Measurements from ENCODE around the gene ITPRIPL2. TPM values are rescaled to one million over a fixed set of nuclear protein-coding genes. Genes with fewer than 3 reads are reported as not detected.

The ITPRIPL2 gene
- total RNA-seq, 1 donor from 2014 or later, result 3.4 TPM

DNA sequence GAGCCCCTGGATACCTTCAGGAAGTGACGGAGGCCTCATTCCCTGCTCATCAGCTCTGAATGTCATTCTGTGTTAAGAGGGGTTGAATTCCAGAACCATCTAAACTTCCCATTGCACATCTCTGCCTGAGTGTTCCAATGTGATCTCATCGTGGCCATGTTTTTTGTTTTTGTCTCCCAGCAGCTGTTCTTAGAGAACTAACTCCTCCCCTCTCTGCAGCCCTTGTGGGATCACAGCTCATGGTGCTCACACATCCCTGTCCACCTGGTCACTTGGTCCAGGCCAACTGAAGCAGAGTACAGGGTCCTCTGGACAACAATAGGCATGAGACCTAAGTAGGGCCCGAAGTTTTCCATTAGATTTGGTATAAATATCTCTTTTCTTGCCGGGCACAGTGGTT, 48.3 kb downstream of the ITPRIPL2 start:
- Mint-ChIP-seq H3K36me3 (ENCODE audit: unreplicated experiment) (no peaks in the 10 kb centered on the region), H3K27ac (ENCODE audit: unreplicated experiment) (no peak overlapping the region), H3K9me3 (ENCODE audit: unreplicated experiment) (no peaks in the 10 kb centered on the region), H3K4me1 (ENCODE audit: low read depth, unreplicated experiment) (no peaks in the 10 kb centered on the region), H3K27me3 (ENCODE audit: unreplicated experiment) (peaks cover 4% of the 10 kb centered on the region), H3K4me3 (ENCODE audit: unreplicated experiment) (no peak overlapping the region)
- TF ChIP-seq, protein P1, sequence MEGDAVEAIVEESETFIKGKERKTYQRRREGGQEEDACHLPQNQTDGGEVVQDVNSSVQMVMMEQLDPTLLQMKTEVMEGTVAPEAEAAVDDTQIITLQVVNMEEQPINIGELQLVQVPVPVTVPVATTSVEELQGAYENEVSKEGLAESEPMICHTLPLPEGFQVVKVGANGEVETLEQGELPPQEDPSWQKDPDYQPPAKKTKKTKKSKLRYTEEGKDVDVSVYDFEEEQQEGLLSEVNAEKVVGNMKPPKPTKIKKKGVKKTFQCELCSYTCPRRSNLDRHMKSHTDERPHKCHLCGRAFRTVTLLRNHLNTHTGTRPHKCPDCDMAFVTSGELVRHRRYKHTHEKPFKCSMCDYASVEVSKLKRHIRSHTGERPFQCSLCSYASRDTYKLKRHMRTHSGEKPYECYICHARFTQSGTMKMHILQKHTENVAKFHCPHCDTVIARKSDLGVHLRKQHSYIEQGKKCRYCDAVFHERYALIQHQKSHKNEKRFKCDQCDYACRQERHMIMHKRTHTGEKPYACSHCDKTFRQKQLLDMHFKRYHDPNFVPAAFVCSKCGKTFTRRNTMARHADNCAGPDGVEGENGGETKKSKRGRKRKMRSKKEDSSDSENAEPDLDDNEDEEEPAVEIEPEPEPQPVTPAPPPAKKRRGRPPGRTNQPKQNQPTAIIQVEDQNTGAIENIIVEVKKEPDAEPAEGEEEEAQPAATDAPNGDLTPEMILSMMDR (IDR thresholded peaks at IDR 0.05; ENCODE audit: partially characterized antibody, unreplicated experiment), result no peak
- no peak for DNase-seq

DNA sequence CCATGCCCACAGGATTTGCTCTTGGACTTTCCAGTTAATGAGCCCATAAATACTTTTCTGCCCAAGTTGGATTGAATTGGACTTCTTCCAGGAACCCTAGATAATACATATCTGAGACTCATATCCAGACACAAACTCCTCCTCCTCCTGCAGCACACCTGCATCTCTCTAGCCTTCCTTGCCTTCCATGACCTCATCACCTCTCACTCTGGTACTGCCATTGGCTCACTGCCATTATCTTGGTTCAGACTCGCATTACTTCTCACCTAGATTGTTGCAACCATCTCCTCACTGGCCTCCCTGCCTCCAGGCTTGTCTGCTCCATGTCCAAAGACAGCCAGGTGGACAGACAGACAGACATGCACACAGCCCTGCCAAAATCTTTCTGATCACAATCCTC, 49.5 kb downstream of the ITPRIPL2 start:
- H3K9me3 Mint-ChIP-seq (ENCODE audit: unreplicated experiment), result no peaks in the 10 kb centered on the region
- no peaks in the 10 kb centered on the region for H3K4me1 Mint-ChIP-seq (ENCODE audit: low read depth, unreplicated experiment)
- DNase-seq, result no peak
- H3K27me3 Mint-ChIP-seq (ENCODE audit: unreplicated experiment), result peaks cover 2% of the 10 kb centered on the region
- no peak overlapping the region for H3K27ac Mint-ChIP-seq (ENCODE audit: unreplicated experiment)
- no peak overlapping the region for H3K4me3 Mint-ChIP-seq (ENCODE audit: unreplicated experiment)
- H3K36me3 Mint-ChIP-seq (ENCODE audit: unreplicated experiment), result no peaks in the 10 kb centered on the region
- TF ChIP-seq, protein P1 (IDR thresholded peaks at IDR 0.05; ENCODE audit: partially characterized antibody, unreplicated experiment), result no peak

DNA sequence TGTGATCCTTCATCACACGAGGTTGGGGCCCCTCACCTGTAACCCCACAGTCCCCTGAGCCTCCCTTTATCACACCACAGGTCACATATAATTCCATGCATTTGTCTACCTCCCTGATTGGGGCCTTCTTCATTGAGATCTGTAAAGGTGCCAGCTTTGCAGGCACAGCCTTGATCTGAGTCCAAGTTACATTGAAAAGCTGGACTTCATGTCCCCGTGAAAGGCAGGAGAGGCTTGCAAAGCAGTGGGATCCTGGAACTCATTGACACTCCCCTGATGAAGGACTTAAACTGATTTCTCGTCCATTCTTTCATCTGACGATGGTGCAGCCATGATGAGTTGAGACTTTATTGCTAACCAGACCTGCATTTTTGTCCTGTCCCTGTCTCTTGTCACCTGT, 50.5 kb downstream of the ITPRIPL2 start:
- Mint-ChIP-seq H3K4me3 (ENCODE audit: unreplicated experiment) (no peak overlapping the region), H3K9me3 (ENCODE audit: unreplicated experiment) (no peaks in the 10 kb centered on the region), H3K4me1 (ENCODE audit: low read depth, unreplicated experiment) (no peaks in the 10 kb centered on the region), H3K36me3 (ENCODE audit: unreplicated experiment) (no peaks in the 10 kb centered on the region), H3K27ac (ENCODE audit: unreplicated experiment) (no peak overlapping the region), H3K27me3 (ENCODE audit: unreplicated experiment) (peaks cover under 1% of the 10 kb centered on the region)
- no peak for DNase-seq
- TF ChIP-seq, protein P1 (IDR thresholded peaks at IDR 0.05; ENCODE audit: partially characterized antibody, unreplicated experiment), result no peak

DNA sequence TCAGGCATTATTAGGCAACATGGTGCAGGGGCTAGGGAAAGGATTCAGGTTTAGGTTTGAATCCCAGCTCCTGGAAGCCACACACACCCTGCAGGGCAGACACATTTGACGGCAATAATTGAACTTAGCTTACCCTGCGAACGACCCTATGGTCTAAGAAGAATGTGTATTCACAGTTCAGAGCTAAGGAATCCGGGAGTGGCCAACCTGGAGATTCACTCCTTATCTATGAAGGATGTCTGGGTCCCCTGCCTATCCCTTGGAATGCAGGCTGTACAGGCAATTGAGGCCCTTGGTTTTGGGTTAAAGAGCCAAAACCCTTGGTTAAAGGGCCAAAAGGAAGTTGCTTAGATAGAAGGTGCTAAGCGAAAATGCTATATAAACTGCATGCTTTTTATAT, 51.3 kb downstream of the ITPRIPL2 start:
- TF ChIP-seq, protein P1 (IDR thresholded peaks at IDR 0.05; ENCODE audit: partially characterized antibody, unreplicated experiment), result no peak
- Mint-ChIP-seq H3K36me3 (ENCODE audit: unreplicated experiment) (no peaks in the 10 kb centered on the region), H3K4me1 (ENCODE audit: low read depth, unreplicated experiment) (peaks cover 3% of the 10 kb centered on the region), H3K27me3 (ENCODE audit: unreplicated experiment) (peaks cover 3% of the 10 kb centered on the region), H3K9me3 (ENCODE audit: unreplicated experiment) (no peaks in the 10 kb centered on the region), H3K4me3 (ENCODE audit: unreplicated experiment) (no peak overlapping the region), H3K27ac (ENCODE audit: unreplicated experiment) (no peak overlapping the region)
- DNase-seq, result no peak

DNA sequence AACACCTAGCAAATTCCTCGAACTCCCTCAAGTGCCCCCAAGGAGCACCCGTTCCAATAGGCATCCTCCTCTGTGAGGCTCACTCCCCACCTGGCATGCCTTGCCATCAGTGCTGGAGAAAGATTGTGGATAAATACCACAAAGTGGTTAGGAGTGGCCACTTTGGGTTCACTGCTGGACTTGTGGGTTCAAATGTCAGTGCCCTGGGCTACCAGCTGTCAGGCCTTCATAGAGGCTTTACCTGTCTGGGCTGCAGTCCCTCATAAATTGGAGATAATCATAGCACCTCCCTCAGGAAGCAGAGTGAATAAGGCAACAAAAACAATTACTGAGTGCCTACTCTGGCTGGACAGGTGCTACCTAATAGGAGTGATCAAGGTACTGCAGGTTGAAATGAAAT, 52.7 kb downstream of the ITPRIPL2 start:
- H3K27me3 Mint-ChIP-seq (ENCODE audit: unreplicated experiment), result peaks cover 3% of the 10 kb centered on the region
- no peaks in the 10 kb centered on the region for H3K9me3 Mint-ChIP-seq (ENCODE audit: unreplicated experiment)
- H3K36me3 Mint-ChIP-seq (ENCODE audit: unreplicated experiment), result no peaks in the 10 kb centered on the region
- no peak overlapping the region for H3K27ac Mint-ChIP-seq (ENCODE audit: unreplicated experiment)
- peaks cover 3% of the 10 kb centered on the region for H3K4me1 Mint-ChIP-seq (ENCODE audit: low read depth, unreplicated experiment)
- no peak overlapping the region for H3K4me3 Mint-ChIP-seq (ENCODE audit: unreplicated experiment)
- no peak for DNase-seq
- TF ChIP-seq, protein P1 (IDR thresholded peaks at IDR 0.05; ENCODE audit: partially characterized antibody, unreplicated experiment), result no peak

Data from glutamatergic neuron (in vitro differentiated cells).